GM19193 (cell line): ENCODE data around the gene PCDHGA1.

Source experiments
- POLR2A ChIP-seq: IDR thresholded peaks from 4 replicates; pipeline ENCODE4 v1.6.1; 2011; ENCODE audit not compliant: insufficient read depth, insufficient read length; ENCODE audit errors: extremely low read depth

Gene PCDHGA1

DNA sequence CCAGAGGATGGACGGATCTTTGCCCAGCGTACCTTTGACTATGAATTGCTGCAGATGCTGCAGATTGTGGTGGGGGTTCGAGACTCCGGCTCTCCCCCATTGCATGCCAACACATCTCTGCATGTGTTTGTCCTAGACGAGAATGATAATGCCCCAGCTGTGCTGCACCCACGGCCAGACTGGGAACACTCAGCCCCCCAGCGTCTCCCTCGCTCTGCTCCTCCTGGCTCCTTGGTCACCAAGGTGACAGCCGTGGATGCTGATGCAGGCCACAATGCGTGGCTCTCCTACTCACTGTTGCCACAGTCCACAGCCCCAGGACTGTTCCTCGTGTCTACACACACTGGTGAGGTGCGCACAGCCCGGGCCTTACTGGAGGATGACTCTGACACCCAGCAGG lies 160.5 kb downstream of the PCDHGA1 start:
- TF ChIP-seq POLR2A = no peak

DNA sequence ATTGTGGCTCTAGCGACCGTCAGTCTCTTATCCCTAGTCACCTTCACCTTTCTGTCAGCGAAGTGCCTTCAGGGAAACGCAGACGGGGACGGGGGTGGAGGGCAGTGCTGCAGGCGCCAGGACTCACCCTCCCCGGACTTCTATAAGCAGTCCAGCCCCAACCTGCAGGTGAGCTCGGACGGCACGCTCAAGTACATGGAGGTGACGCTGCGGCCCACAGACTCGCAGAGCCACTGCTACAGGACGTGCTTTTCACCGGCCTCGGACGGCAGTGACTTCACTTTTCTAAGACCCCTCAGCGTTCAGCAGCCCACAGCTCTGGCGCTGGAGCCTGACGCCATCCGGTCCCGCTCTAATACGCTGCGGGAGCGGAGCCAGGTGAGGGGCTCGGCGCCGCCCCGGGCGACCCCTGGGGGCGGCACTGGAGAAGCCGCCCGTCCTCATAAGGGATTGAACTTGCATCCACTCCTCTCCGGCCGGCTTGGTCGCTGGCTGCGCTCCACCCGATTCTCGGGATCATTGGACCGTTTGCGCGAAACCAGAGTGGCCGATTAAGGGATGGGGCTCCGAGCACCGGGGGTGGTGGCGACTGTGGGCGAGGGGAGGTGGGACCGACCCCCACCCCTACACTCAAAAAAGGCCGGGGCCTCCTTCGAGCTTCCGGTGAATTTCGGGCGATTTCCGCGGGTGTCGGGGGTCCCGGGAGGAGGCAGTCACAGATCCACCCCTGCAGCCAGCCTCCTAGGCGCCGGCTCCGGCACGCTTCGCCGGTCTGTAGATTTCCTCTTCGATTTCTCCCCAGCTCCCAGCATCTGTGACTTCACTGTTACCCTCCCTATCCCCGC lies 161.2 kb downstream of the PCDHGA1 start:
- TF ChIP-seq POLR2A = no peak

DNA sequence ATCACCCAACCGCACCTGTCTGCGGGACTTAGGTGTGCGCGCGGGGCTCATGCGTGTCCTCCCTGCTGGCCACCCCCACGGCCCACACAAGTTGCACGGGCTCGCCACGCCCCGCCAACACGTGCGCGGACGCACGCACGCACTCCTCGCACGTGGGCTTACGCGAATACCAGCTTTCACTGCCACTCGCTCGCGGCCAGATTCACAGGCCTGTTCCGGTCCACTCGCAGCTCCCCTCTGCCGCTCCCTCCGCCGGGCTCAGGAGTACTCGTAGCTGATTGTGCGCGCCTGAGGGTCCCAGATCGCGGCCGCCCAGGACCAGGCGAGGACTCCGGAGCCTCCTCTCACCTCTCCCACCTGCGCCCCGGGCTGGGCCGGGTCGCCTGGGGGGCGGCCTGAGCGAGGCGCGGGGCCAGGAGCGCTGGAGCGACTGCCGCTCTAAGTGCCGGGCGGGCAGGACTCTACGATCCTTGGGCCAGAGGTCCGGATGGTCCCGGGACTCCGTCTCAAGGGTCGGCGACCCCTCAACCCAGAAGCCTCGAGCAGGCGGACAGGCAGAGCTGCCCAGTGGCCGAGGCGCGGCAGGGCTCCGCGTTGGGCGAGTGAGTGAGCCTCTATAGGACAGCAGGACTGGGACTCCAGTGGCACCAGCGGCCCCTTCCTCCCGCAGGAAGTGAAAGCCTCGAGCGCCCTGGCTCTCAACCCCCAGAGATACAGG lies 162.0 kb downstream of the PCDHGA1 start:
- TF ChIP-seq POLR2A = no peak

DNA sequence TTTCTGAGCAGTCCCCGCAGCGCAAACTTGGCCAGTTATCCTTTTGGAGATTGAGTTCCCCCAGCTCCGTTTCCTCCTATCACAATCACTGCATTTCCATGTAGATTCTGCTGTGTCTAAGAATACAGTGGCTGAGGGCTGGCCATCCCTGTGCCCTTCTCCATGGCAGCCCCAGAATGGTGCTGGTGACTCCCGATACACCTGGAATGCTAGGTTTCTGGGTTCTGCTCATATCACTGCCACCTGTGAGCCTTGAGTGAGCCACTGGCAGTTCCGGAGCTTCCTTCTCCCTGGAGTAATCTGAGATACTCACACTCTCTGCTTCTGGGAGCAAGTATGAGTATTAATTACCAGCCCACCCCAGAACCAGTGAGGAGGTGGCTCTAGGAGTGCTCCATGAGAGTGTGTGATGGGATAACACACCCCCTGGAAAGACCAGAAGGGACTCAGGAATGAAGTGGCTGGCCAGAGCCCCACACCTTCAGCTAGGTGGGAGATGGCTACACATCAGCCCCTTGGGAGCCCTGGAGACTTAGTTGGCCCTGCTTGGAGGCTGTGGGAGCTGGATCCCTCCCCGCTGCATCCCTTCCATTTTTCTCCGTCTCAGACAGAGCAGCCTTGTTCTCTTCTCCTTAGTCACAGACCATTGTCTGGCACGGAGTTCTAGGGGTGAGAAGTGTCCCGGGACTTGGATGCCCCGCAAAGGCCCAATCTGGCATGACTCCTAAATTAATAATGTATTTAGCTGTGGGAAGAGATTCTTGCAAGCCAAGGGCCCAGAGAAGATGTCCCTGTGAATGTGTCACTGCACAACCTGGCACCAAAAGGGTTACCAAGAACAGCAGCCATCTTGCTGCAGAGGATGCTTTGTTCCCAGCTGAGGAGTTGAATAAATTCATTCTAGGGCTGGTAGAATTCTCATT lies 163.4 kb downstream of the PCDHGA1 start:
- no peak for TF ChIP-seq POLR2A

DNA sequence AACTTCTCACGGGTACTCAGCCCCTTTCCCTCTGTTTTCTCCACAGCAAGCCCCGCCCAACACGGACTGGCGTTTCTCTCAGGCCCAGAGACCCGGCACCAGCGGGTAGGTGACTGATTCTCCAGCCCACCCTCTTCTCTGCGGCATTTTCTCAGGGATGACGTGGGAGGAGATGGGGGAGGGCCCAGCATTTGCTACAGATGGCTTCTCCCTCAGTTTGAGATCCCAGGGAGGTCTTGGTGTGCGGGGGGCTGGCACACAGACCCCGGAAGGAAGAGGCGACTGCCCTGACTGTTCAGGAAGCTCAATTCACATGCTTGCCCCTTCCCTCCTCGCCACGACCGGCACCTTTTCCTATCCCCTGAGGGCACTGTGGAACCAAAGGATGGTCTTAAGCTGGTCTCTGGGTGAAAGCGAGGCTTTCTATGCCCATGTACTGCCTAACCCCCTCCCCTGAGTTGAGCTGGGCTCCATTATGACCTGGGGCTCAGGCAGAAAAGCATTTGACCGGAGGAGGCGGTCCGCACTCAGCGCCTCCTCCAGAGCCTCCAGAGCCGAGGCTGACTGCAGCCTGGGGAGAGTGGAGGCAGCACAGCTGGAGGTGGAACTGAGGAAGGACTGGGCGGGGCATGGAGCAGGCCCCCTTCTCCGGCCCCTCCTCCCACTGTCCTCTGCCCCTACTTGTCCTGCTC lies 164.6 kb downstream of the PCDHGA1 start:
- TF ChIP-seq POLR2A = no peak

DNA sequence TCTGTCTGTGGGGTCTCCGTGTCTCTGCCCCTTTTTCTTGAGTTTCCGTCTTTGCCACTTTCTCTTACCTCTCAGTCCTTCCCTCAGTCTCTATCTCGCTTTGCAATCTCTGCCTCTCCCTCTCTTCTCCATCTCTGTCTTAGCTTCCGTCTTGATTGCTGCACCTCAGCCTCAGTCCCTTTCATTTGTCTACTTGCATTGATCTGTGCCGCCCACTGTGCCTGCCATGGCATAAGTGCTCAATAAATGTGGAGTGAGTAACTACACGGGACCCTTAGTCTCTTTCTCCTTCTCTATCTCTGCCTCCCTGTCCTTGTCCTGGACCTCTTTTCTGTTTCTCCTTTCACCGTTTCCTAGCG lies 165.1 kb downstream of the PCDHGA1 start:
- TF ChIP-seq POLR2A = no peak

DNA sequence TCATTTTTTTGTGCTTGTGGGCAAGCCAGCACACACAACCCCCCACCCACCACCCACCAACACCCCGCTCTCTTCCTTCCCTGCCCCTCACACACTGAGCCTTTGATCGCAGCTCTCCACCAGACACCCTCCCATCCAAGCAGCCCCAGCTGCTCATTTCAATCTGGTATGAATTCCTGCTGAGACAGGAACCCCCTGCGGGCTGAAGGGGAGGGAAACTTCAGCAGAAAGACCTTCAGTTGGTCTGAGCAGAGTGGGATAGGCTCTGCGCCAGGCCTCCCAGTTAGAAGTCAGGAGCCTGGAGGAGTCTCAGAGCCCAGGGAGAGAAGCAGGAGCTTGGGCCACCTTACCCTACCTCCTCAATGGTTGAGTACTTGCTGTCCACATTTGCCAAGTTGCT lies 165.7 kb downstream of the PCDHGA1 start:
- TF ChIP-seq POLR2A = no peak

DNA sequence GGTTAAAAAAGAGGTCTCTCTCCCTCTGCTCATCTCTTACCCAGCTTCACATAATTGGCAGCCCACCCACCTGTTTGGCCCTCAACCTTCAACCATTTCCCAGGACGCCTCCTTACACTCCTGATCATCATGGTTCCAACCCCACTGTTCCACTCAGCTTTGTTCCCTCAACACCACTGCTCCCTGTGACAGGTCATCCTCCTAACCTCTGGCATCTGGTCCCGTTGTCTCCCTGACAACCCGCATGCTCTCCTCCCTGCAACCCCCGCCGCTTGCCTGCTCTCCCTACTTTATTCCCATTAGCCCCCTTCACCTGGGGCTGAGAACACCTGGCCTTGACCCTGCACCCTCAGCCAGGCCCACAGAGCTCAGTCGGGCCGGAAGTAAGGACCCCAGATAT lies 171.4 kb downstream of the PCDHGA1 start:
- TF ChIP-seq POLR2A = no peak

DNA sequence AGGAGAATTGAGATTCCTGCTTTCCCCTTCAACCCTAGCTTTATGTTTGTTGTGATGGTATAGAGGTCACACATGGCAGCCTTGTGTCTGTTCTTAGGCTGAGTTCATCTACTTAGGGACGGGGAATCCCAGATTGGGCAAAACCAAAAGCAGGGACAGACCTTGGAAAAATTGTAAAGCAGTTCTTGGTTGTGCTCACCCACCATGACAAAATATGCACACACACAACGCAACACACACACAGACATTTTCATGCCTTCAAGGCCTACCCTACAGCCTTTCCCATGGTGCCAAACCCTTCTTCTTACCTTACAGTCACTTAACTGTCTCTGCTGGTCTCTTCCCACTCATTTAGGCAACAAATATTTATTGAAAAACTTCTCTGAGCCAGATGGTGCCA lies 173.4 kb downstream of the PCDHGA1 start:
- no peak for TF ChIP-seq POLR2A

DNA sequence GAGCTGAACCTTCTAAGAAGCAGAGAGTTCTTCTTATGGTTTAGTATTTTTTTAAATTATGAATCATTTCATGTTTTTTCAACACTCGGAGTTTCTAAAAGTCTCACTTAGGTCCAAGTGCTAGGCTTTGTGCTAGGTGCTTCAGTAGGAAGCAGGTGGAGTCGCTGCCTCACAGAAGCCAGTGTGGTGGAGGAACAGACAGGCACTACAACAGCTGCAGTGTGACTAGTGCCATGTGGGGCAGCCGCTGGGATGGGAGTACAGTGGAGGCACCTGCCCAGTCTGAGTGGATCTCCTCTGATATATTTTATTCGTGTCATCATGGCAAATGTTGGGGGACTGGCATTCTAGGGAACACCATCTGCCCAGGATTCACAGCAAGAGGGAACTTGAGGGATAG lies 173.9 kb downstream of the PCDHGA1 start:
- no peak for TF ChIP-seq POLR2A

DNA sequence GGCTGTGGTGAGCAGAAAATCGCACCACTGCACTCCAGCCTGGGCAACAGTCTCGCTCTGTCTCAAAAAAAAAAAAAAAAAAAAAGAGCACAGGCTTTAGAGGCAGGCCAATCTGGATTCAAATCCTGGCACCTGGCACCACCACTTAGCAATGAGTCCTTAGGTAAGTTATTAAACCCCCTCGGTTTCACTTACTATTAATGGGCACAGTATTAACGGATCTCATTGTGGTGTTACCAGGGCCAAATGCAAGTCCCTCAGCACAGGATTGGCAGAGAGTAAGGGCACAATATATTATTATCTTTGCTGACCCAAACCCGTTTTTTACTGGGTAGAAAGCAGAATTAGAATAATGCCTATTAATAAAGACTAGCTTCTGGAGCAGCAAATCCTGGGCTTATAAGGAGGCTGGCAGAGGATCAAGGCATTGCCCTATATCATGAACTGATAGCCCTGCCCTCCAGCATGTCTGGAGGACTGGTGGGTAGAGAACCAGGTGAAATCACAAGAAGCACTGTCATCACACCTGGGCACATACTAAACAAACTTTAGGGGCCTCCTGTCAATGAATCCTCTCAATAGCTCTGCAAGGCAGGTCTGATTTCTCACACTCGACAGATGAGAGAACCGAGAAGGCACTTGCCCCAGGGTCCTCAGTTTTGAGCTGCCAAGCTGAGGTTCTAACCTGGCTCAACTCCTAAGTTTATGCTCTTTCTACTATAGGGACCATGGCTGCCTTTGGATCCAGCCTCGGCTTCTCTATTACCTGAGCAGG lies 176.3 kb downstream of the PCDHGA1 start:
- no peak for TF ChIP-seq POLR2A

DNA sequence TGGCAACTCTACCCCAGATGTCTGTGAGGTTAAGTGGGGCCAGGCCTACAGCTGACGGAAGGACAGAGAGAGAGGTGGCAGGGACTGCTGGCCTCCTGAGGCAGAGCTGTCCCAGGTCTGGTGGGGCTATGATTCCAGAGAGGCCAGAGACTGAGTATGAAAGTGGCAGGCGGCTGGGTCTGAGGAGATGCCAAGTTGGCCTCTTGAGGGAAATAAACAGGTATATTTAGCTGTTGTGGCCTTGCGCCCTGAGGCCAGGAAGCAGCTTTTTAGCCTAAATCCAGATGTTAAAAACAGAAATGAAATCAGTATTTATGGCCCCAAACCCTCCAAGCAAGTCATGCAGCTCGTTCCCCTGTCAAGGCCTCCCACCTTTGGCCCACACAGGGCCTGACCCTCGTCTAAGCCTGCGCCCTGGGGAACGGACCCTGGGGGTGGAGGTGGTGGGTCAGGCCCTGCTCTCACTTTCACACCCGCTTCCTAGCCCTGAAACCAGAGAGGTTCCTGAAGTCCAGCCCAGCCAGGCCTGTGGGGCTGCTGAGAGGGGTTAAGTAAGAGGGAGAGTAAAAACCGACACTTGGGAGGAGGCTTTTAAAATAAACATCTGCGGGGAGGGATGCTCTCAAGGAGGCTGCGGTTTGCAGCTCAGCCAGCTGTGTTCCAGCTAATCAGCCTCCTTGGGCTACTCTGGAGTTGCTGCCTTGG lies 177.2 kb downstream of the PCDHGA1 start:
- TF ChIP-seq POLR2A = no peak

DNA sequence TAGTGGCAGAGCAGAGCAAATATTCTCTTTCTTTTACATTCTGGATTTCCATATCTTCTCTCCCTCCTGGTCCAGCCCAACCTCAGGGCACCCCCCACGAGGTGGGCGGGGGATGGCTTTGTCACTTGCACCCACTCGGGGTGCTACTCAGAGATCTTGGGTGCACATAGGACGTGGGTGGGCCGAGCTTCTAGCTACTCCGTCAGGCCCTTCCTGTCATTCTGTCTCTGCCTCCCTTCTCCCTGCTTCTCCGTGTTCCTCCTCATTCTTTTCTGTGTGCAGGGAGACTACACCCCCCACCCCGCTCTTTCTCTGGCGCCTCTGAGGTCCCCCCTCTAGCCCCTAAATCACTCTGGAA lies 178.1 kb downstream of the PCDHGA1 start:
- TF ChIP-seq POLR2A = no peak

DNA sequence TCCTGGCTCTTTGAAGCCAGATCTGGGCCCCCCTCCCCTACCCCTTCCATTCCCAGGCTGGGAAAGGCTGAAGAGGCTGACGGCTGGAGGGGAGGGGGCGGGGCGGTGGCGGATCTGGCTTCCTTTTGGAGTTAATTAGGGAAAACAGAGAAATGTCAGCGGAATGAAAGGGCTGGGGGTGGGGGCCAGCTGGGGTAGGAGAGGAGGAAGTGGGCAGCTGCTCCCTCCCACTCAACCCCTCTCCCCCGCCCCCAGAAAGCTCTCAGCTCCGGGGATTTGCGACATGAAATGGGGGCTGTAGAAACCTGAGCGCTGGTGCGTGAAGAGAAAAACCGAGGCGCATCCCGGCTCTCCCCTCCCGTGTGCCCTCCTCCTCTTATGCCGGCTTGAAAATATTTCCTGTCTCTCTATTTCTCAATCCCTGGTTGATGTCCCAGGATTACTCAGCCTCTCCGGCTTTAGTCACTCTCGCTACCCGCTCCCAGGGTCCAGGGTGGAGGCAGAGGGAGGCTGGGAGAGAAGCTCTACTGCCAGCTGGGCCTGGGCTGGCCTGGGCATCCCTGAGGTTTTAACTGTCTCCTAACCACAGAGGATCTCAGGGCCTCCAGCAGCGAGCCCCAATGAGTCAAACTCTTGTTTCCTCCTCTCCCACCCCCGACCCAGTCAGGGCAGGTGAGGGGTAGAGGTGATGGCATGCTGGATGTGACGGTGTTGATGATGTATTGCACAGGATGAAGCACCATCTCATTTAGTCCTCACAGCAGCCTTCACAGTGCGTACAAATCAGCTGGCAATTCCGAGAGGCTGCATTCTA lies 178.7 kb downstream of the PCDHGA1 start:
- TF ChIP-seq POLR2A = peak; percentile 49
